ENCODE measurements around the gene ISYNA1.

ISYNA1 gene

DNA sequence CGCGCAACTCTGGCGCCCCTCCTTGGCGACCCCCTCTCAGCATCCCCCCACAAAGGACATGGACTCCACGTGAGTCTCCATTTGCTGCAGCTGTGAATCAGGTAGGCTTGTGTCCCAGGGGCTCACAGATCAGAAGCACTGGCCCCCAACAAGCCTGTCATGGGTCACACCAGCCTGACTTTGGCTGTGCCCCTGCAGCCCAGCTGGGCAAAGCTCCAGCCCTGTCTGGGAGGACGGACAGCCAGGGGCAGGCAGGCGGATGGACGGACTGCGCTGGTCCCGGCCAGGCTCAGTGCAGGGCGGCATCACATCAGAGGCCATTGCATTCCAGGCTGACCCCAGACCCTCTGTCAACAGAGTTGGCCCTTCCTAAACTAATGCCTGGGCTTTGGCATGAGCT is 28.4 kb upstream of the ISYNA1 start:
- DNase-seq, result no peak

DNA sequence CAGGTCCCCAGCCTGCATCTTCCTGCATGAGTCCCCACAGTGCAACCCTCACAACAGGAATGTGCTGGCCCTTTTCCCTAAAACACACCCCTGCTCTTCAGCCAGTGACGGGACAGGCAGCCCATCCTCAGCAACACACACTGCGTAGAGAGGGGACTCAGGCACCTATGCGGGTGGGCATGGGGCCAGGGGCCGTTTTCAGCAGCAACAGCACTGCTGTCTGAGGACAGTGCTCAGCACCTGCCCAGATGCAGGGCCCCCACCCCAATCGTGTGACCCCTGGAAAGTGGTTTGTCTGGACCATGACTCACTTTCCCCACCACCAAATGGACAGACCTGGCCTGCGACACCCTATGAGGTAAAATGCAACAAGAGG is 28.0 kb upstream of the ISYNA1 start:
- DNase-seq, result no peak

DNA sequence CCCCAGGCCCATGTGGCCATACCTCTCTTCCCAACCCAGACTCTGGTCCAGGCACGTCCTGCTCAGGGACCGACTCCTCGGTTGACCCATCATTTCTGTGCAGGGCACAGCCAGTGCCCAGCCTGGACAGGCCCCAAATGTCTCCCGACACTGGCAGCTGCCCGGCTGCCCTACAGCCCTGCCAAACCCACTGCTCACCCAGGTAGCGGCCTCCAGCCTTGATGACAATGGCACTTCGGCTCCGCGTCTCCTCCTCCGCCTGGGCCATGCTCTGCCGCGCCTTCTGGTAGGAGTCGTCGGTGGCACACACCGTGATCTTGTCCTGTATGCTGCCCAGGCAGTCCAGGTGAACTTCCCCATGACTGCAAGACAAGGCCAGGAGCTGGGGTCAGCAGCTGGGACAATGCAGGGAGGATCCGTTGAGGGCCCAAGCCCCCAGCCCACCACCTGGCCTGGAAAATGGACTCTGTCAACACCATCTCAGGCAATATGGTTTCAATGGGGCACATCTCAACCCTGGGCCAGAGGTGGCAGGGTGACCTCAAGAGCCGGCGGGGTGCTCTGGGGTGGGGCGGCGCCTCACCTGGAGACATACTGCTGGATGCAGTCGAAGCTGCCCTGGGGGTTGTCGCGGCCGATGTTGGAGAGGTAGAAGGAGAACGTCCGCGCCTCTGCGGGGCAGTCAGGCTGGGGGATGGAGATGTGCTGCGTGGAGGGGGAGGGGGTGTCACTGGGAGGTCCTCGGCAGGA is 27.5 kb upstream of the ISYNA1 start:
- no peak for DNase-seq

DNA sequence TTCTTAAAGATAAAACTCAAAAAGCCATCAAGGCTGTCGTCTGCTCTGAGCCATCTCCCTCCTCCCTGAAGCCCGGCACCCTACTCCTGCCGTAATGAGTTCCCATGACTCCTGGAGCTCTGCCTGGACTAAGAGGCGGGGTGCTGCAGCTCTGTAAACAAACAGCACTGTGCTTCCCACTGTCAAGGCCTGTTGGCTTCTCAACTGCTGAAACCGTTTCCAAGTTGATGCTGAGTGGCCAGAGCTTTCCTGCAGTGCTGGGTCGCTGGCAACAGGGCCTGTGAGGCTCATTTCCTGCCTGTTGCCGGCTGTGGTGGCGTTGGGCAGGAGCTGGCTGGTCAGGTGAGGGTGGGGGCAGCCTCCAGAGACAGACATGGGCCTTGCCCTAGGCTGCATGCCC is 26.7 kb upstream of the ISYNA1 start:
- no peak for DNase-seq

DNA sequence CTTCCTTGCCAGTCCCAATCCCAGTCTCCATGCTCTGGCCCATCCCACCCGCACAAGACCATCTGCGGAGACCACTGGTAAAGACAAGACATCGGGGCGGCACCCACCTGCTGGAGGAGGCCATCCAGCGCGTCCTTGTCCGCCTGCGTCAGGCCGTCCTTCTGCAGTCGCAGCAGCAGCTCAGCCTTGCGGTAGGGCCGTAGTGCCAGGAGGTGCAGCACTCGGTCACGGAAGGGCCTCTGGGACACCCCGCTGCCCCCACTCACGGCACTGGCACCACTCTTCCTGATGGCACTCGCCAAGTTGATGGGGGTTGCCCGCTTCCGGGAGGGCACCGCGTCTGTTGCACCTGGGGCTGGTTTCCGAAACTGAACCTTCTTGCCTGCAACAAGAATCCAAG is 23.5 kb upstream of the ISYNA1 start:
- no peak for DNase-seq

DNA sequence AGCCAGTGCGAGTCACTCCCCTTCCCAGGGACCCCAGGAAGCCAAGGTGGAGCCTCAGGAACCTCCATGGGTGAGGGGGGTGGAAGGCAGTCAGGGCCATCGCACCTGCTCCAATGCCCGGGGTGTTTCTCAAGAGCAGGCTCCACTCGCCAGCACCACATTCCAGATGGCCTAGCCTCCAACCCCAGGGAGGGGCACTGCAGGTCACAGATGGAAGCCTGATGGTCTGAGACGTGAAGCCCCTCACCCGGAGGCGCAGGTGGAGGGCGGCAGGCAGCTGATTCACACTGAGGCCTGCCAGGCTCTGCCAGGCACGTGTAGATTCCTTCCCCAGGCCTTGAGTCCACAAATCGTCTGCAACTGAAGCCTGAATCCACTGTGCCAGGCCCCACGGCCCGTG is 23.0 kb upstream of the ISYNA1 start:
- no peak for DNase-seq

DNA sequence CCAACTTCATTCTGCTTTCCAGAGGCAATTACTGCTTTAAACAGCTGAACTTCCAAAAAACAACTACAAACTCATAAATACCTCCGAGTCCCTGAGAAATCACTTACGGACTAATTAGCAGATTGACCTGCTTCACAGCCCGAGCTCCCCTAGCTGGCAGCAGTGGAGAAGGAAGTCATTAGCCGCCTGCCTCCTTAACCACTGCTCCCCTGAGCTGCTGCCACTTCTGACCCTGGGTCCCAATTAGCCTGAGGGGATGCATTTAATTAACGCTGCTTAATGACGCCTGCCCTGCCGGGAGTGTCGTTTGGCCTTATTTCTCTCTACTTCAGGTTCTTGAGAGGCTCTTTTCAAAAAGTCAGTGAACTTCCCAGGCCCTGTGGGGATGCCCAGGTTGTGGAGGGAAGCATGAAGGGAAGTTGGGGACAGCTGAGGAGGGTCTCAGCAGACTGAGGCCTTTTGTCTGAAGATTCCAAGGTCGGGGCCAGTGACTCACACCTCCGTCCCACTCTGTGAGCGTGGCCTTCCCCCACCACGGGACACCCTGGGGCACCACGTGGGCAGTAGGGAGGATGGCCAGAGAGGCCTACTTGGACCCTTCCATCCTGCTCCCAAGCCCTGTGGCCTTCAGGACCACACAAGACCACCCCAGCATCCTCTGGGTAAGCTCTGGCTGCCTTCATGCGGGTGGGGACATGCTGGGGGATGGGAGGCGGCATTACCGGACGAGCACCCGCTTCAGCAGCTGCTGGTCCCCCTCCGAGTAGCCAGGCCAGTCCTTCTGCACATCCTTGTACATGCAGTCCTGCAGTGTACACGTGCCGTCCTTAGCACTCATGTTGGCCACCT is 19.8 kb upstream of the ISYNA1 start:
- no peak for DNase-seq

DNA sequence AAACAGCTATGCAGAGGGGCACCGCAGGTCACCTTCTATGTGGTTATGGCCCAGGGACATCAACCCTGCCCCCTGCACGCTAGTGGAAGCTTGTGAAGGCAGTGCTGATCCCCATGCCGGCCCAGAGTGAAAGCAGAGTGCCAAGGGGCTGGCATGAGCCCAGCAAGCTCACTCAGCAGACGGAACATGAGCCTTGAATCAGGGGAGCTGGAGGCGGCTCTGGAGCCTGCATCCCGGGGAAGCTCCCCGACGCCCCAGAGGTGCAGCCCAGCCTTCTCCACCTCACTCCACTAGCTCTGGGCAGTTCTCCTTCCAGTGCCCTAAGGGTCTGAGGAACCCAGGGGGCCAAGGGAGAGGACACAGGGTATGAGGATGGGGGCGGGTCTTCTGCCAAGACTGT is 19.0 kb upstream of the ISYNA1 start:
- DNase-seq, result no peak

DNA sequence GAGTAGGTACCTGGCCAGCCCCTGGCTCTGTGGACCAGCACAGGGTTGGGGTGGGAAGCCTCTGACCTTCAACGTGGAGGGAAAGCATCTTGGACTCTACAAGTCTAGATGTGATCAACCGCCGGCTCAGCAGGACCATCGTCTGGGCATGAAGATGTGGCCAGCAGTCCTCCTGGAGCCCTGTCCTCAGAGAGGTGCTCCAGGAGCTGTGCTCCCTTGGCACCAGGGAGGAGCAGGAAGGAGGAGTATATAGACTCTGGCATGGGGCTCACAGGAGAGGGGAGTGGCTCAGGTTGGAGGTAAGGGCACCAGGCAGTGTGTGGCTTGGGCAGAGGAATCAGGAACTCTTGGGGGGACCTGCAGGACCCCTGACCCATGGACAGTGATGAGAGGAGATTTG is 18.3 kb upstream of the ISYNA1 start:
- DNase-seq, result no peak

DNA sequence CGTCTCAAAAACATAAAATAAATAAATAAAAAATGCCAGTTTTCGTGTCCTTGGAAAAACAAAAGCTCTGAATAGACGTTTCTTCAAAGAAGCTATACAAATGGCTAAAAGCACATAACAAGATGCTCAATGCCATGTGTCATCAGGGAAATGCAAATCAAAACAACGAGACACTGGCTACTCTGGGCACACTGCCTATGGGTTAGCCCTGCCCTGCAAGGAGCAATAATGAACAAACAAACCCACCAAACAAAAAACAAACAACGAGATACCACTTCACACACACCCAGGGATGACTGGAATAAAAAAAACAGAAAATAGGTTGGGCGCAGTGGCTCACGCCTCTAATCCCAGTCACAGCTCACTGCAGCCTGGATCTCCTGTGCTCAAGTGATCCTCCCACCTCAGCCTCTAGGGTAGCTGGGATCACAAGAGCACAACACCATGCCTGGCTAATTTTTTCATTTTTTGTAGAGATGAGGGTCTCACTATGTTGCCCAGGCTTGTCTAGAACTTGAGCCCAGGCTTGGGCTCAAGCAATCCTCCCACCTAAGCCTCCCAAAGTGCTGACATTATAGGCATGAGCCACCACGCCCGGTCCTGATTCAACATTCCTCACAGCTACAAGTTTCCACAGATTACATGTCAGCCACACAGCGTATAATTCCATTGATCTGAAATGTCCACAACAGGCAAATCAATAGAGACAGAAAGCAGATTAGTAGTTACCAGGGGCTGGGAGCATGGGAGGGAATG is 15.5 kb upstream of the ISYNA1 start:
- no peak for DNase-seq

DNA sequence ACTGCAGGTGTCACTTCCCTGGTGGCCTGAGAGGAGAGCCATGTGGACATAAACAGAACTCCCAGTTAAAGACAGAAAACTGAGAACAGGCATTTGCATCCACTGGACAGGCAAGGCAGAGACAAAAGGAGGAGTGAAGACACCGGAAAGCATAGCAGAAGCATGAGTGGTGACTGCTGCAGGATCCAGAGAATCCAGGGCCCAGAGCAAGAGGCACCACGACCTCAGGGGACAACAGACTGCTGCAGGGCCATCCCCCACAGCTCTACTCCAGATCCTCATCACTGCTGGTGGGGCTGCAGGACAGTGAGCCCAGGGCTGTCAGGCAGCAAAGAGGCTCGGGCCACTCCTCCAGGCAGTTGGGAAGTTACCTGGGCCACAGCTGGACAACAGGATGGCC is 14.5 kb upstream of the ISYNA1 start:
- no peak for DNase-seq

DNA sequence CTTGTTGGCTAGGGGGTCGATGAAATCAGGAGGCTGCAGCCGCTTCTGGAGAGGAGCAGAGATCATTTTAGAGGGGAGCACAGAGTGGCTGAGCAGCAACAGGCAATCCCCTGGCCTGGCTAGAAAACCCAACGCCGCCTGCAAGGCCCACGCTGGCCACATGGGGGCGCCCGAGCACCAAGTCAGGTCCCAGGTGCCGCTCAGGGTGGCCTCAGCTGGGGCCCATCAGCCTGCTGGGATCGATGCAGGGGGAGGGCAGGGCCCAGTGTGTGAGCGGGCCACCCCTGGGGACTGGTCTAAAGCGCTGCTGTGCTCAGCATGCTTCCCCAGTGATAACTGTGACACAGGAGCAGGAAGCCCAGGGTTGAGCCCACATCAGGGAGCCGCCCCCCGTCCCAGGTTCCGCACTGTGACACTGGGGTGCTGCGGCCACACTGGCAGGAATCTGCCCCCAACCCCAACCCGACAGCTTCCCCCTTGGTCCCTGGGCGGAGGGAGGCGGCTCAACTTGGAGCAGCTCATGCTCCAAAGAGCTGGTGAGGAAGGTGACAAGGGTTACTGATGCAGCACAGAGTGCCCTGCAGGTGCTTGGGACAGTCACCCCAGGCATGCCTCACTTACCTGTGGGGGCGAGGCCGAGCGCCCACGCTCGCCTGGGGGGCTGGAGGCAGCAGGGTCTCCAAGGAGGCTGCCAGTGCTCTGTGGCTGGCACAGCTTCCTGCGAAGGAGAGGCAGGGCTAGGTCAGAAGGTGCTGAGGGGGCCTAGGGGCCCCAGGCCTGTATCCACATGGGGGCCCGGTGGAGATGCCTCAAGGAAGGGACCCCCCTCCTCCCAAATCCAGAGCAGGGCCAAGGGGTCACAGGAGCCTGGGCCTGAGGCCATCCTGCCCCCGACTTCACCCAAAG is 13.3 kb upstream of the ISYNA1 start:
- peak; percentile 59 to 60 for DNase-seq

DNA sequence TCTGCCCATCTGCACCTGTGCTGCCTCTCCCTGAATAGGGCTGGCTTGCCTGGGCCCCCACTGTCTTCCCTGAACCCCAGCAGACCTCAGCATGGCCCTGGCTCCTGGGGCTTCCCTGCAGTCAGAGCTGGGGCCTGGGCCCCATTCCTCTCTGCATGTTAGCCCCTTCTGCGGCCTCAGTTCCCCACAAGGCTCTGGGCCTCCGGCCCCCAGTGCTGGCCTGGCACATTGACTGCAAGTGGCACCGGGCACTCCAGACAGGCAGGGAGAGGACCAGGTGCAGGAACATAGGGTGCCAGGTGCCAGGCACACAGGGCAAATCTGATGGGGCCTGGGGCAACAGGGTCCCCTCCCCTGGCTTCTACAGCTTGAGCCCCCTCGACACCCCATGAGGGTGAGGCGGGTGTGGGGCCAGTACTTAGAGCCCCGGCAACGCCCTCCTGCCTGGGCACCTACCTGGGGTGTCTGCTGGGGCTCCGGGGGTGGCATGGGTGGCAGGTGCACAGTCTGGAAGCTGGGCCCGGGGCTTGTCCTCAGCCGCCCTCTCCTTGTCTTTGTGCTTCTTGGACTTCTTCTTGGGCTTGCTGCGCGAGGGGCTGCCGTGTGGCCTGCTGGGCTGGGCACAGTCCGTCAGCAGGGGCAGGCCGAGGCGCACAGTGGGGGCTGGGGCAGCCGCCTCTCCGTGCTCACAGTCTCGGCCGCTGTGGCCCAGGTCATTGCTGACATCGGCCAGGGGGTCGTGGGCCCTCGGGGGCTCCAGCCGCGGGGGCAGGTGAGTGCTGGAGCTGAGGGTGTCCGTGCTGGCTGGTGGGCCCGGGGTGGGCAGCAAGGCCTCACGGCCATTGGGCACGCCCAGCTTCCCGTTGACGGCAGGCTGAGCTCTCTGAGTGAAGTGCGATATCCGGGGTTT is 12.3 kb upstream of the ISYNA1 start:
- DNase-seq, result no peak

DNA sequence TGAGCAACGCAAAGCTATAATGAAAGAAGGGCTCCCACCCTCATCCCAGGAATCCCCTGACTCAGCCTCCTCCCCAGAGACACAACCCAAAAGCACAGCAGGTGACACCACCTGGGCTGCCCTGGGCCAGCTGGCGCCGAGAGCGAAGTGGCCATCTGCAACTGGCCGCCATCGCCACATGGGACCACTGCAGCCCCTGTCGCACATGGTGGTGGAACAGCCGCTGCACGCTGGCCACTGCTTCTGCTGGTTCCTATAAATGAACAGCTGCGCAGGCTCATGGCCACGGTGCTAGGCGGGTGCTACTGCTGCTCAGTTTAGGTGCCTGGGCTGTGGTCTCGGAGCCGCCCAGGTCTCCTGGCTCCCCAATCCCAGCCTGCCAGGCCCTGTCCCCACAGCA is 11.6 kb upstream of the ISYNA1 start:
- DNase-seq, result no peak

DNA sequence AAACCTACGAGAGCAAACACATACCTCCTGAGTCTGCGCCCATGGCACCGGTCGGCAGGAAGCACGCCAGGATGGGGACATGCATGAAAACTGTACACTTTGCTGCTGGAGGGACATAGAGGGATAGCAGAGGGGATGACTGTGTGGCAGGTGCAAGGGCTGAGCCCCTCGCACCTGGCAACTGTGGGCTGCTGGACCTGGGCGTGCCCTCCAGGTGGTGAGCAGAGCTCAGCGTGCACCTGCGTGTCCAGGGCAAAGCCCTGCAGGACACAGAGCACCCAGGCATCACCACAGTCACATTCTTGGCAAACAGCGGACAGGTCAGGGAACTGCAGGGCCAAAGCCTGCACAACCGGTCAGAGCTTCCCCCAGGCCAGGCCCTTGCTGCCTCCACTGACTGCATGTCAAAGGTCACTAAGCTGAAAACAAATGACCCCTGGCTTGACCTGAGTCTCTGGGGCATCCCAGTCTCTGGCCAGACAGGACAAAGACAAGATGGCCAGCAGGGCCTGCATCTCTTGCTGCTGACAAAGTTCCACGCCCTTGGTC is 9.0 kb upstream of the ISYNA1 start:
- DNase-seq, result no peak

DNA sequence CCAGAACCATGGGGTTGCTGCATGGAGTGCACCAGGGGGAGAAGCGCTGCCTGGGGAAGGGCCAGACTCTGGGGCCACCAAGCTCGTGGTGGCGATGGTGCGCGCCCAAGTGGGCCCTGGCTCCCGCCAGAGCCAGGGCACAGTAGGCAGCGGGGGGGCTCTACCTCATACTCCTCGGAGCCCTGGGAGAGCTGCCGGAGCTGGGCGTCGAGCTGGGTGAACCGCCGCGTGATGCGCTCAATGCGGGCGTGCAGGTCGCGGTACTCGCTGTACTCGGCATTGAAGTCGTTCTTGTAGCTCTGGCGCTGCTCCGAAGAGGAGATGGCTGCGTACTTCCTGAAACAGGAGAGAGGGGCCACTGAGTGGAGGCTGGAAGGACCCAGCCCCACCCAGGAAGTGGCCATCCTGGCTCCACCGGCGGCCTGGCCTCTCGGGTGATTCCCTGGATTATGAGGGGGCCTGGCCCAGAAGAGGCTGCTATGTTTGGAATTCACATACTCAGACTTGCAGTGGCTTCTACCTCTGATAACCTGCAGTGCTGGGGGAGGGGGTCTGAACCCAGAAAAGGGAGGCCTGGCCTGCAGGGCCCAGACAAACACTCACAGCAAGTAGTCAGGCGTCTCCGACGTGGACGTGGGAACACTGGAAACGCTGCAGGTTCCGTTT is 8.3 kb upstream of the ISYNA1 start:
- DNase-seq, result no peak

DNA sequence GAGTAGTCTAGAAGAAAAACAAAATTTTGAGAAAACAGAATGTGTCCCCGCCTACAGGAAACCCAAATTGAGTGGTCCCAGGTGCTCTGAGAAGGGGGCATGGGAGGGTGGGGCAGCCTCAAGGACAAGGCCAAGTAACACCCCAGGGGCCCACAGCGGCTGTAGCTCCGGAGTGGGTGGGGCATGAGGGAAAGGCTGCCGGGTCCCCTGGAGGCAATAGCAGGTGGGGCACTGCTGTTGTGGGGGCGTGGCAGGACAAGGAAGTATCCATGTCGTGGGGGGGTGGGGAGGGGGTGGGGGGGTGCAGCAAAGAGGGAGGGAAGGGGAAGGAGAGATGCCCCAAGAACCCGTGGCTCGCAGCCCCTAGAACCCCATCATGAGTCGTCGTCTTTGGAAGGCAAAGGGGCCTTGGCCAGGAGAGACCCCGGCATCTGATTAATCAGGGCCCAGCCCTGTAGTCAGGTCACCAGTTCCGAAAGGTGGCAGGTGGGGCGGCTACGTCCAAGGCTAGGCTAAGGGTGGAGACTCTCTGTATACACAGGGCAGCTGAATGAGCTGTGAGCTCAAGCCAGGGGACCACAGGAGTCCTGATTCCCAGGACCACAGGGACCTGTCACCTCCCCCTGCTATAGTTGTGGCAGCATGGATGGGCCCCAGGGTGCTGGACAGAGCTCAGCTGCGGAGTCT is 7.5 kb upstream of the ISYNA1 start:
- DNase-seq, result no peak

DNA sequence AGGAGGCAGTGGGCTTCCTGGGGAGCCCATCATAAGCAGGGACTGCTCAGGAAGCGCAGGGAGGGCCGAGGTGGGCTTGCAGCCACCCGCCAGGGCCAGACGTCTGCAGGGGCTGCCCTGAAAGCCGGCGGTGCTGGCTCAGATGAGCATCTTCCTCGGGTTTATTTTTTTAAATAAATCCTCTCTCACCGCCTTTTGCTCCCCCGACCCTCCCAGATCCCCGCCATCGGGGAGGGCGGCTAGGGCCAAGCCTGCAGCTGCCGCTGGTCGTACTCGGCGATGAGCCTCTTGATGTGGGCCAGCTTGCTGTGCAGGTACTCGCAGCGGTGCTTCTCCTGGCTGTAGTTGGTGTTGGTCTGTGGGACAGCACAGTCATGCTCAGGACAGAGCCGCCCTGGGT is 6.6 kb upstream of the ISYNA1 start:
- no peak for DNase-seq

DNA sequence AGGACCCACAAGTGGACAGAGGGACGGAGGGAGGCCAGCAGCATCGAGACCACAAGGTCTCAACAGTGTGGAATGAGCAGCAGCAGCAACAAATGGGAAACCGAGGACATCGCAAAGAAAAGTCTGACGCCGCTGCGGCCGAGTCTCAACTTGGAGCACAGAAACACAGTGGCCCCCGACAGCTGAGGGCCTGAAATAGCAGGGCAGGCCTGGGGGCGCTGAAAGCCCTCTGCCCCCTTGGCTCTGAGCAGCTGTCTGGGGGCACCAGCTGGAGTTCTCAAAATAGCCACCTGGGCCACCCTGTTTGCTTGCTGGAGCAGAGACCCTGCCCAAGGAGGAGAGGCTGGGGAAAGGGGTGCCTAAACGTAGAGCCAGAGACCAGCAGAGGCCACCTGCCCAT is 5.9 kb upstream of the ISYNA1 start:
- DNase-seq, result no peak

DNA sequence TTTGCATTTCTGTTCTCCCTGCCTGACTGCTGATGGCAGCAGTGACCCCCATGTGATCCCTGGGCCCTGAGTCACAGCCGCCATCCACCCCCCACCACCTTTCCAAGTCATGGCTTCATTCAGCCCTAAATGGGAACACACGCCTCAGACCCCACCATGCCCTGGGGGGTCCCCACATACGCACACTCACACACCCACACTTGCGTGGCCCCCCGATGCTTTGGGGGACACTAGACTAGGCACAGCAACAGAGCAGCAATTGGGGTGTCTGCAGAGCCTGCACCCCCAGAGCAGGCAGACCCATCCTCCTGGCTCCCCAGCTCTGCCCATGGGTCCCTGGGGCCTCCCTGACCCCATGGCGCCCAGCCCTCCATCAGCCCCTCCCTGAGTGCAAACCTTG is 5.5 kb upstream of the ISYNA1 start:
- no peak for DNase-seq
